ENCODE data around the gene KNDC1.

DNA sequence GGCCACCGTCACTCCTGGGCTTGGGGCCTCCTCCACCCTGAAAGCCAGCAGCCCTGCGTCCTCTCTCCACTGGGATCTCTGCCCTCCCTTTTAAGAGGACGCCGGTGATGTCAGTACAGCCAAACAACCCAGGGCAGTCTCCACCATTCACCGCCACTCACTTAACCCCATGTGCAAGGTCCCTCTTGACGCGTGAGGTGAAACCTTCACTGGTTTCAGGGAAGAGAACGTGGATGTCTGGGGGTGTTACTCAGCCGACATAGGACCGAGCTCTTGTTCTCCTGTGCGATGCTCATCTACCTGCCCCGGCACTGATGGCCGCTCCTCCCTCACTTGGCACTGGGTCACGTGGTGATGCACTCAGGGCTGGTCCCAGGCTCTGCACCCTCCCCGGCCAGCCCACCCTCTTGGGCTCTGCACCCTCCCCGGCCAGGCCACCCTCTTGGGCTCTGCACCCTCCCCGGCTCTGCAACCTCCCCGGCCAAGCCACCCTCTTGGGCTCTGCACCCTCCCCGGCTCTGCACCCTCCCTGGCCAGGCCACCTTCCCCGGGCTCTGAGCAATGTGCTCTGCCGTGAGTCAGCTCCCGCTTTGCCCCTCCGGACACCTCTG, 36.2 kb upstream of the KNDC1 start:
- TF ChIP-seq, protein P1, sequence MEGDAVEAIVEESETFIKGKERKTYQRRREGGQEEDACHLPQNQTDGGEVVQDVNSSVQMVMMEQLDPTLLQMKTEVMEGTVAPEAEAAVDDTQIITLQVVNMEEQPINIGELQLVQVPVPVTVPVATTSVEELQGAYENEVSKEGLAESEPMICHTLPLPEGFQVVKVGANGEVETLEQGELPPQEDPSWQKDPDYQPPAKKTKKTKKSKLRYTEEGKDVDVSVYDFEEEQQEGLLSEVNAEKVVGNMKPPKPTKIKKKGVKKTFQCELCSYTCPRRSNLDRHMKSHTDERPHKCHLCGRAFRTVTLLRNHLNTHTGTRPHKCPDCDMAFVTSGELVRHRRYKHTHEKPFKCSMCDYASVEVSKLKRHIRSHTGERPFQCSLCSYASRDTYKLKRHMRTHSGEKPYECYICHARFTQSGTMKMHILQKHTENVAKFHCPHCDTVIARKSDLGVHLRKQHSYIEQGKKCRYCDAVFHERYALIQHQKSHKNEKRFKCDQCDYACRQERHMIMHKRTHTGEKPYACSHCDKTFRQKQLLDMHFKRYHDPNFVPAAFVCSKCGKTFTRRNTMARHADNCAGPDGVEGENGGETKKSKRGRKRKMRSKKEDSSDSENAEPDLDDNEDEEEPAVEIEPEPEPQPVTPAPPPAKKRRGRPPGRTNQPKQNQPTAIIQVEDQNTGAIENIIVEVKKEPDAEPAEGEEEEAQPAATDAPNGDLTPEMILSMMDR (IDR thresholded peaks at IDR 0.05): no peak
- no peak for TF ChIP-seq POLR2A (IDR thresholded peaks at IDR 0.05)

Measured in Peyer's patch (tissue), 4 donors.